IMR-90 (cell line): ENCODE data around the gene ADAMTS19. TPM values are rescaled to one million over a fixed set of nuclear protein-coding genes. Genes with fewer than 3 reads are reported as not detected.

Experiments
- ATAC-seq: fragments of 200-7000 bp; cut with Tn5 transposase; 2 replicates; pipeline ENCODE4 v1.9.1; 2020; ENCODE audit warnings: low read depth, mild to moderate bottlenecking, moderate library complexity
- BruUV-seq: library from RNA; stranded (reverse); fragments of 400-500 nt; replicated peaks from 2 replicates; lab custom pipeline; 2021; lab: Mats Ljungman, UMichigan
- CTCF ChIA-PET: fragments of 300-600 bp; formaldehyde crosslinking; extraction: SDS; loops from one replicate; lab custom pipeline; 2021; ENCODE audit warnings: antibody characterized with exemption; lab: Yijun Ruan, JAX
- POLR2A ChIA-PET: fragments of 300-600 bp; sonication (Branson Sonifier 250); formaldehyde crosslinking; loops from one replicate; lab custom pipeline; 2022; ENCODE audit warnings: antibody characterized with exemption; ENCODE audit not compliant: unreplicated experiment; lab: Charles Lee
- DNase-seq: peaks from one replicate; pipeline ENCODE4 v3.0.0; 2013
- H2AFZ ChIP-seq: replicated peaks from 2 replicates; pipeline ENCODE3; 2013; ENCODE audit warnings: low read length, mild to moderate bottlenecking; ENCODE audit not compliant: poor library complexity
- H2AK5ac ChIP-seq: 2 replicates; pipeline ENCODE4 v1.6.1; 2013; ENCODE audit warnings: low read depth, low read length, inconsistent platforms
- H2AK9ac ChIP-seq: replicated peaks from 2 replicates; pipeline ENCODE3; 2013; ENCODE audit warnings: mild to moderate bottlenecking, low read depth, low read length, moderate library complexity; ENCODE audit not compliant: poor library complexity
- H2BK120ac ChIP-seq: 2 replicates; pipeline ENCODE4 v1.6.1; 2013; ENCODE audit warnings: low read depth, low read length, inconsistent platforms
- H2BK15ac ChIP-seq: 3 replicates; pipeline ENCODE4 v1.6.1; 2013; ENCODE audit warnings: low read depth, low read length, inconsistent platforms
- H2BK20ac ChIP-seq: 2 replicates; pipeline ENCODE4 v1.6.1; 2013; ENCODE audit warnings: low read depth, mild to moderate bottlenecking, inconsistent platforms, low read length, moderate library complexity
- H2BK5ac ChIP-seq: 2 replicates; pipeline ENCODE4 v1.6.1; 2013; ENCODE audit warnings: mild to moderate bottlenecking, low read depth, low read length, inconsistent platforms; ENCODE audit not compliant: poor library complexity, severe bottlenecking
- H3K14ac ChIP-seq: replicated peaks from 2 replicates; pipeline ENCODE4 v1.6.1; 2013; ENCODE audit warnings: low read depth, low read length, inconsistent platforms
- H3K18ac ChIP-seq: 2 replicates; pipeline ENCODE4 v1.6.1; 2013; ENCODE audit warnings: low read depth, low read length, control low read depth
- H3K23ac ChIP-seq: 2 replicates; pipeline ENCODE4 v1.6.1; 2013; ENCODE audit warnings: low read depth, low read length, inconsistent platforms
- H3K27ac ChIP-seq: 2 replicates; pipeline ENCODE4 v1.5.1; 2013; ENCODE audit warnings: mild to moderate bottlenecking, control low read depth, low read length; ENCODE audit not compliant: insufficient read depth
- H3K27me3 ChIP-seq: 2 replicates; pipeline ENCODE4 v1.6.1; 2013; ENCODE audit warnings: low read length; ENCODE audit not compliant: control insufficient read depth, insufficient read depth
- H3K36me3 ChIP-seq: 2 replicates; pipeline ENCODE4 v1.6.1; 2013; ENCODE audit warnings: low read length, mixed read lengths; ENCODE audit not compliant: control insufficient read depth, insufficient read depth
- H3K4ac ChIP-seq: 2 replicates; pipeline ENCODE4 v1.6.1; 2013; ENCODE audit warnings: low read depth, low read length, inconsistent platforms
- H3K4me1 ChIP-seq: 2 replicates; pipeline ENCODE4 v1.6.1; 2013; ENCODE audit warnings: low read length, mixed read lengths; ENCODE audit not compliant: control insufficient read depth, insufficient read depth
- H3K4me2 ChIP-seq: 2 replicates; pipeline ENCODE4 v1.6.1; 2013; ENCODE audit warnings: low read depth, mild to moderate bottlenecking, control low read depth, low read length, moderate library complexity
- H3K4me3 ChIP-seq: 2 replicates; pipeline ENCODE4 v1.5.1; 2013; ENCODE audit warnings: low read depth, mild to moderate bottlenecking, control low read depth, low read length, moderate library complexity; ENCODE audit not compliant: insufficient read depth
- H3K56ac ChIP-seq: 2 replicates; pipeline ENCODE4 v1.6.1; 2013; ENCODE audit warnings: low read length, inconsistent platforms; ENCODE audit not compliant: insufficient read depth; ENCODE audit errors: extremely low read depth
- H3K79me1 ChIP-seq, 2 experiments: 2 replicates each; pipeline ENCODE4 v1.6.1; 2013; ENCODE audit warnings: low read length in 2 of 2, inconsistent platforms in 1 of 2, low read depth in 1 of 2
- H3K9ac ChIP-seq: 2 replicates; pipeline ENCODE4 v1.6.1; 2013; ENCODE audit warnings: low read depth, low read length, control low read depth
- H3K9me1 ChIP-seq: 2 replicates; pipeline ENCODE4 v1.6.1; 2013; ENCODE audit warnings: low read length, inconsistent platforms; ENCODE audit not compliant: insufficient read depth
- H3K9me3 ChIP-seq: 2 replicates; pipeline ENCODE4 v1.6.1; 2013; ENCODE audit warnings: low read length; ENCODE audit not compliant: control insufficient read depth, insufficient read depth
- H4K20me1 ChIP-seq: 2 replicates; pipeline ENCODE4 v1.6.1; 2013; ENCODE audit warnings: low read length, inconsistent platforms; ENCODE audit not compliant: insufficient read depth
- H4K5ac ChIP-seq: 2 replicates; pipeline ENCODE4 v1.6.1; 2013; ENCODE audit warnings: mild to moderate bottlenecking, low read depth, low read length, control low read depth
- H4K8ac ChIP-seq, 2 experiments: 2 replicates each; pipeline ENCODE4 v1.6.1; 2013; ENCODE audit warnings: low read depth in 2 of 2, low read length in 2 of 2, control low read depth in 1 of 2, inconsistent platforms in 1 of 2
- H4K91ac ChIP-seq: 2 replicates; pipeline ENCODE4 v1.6.1; 2013; ENCODE audit warnings: low read depth, low read length, inconsistent platforms; ENCODE audit not compliant: insufficient read depth
- BHLHE40 ChIP-seq: fragments of 150-350 bp; IDR thresholded peaks from 2 replicates; pipeline ENCODE4 v1.6.1; 2016; ENCODE audit warnings: mild to moderate bottlenecking, low read depth, low read length
- CEBPB ChIP-seq: IDR thresholded peaks from 2 replicates; pipeline ENCODE4 v1.6.1; 2012; ENCODE audit warnings: low read depth, low read length, improper control_type of control experiment
- CHD1 ChIP-seq: IDR thresholded peaks from 2 replicates; pipeline ENCODE4 v1.6.1; 2012; ENCODE audit warnings: low read depth, low read length, improper control_type of control experiment
- CTCF ChIP-seq: conservative IDR thresholded peaks from 2 replicates; pipeline ENCODE4 v1.5.1; 2012; ENCODE audit warnings: mild to moderate bottlenecking, low read depth, low read length, improper control_type of control experiment
- FOS ChIP-seq: fragments of 150-350 bp; IDR thresholded peaks from 2 replicates; pipeline ENCODE4 v1.6.1; 2016; ENCODE audit warnings: low read depth, low read length
- MXI1 ChIP-seq: IDR thresholded peaks from 2 replicates; pipeline ENCODE4 v1.6.1; 2012; ENCODE audit warnings: low read depth, mild to moderate bottlenecking, low read length, moderate library complexity, borderline replicate concordance
- POLR2A ChIP-seq: IDR thresholded peaks from 2 replicates; pipeline ENCODE4 v1.6.1; 2012; ENCODE audit warnings: mild to moderate bottlenecking, low read depth, low read length
- RAD21 ChIP-seq: IDR thresholded peaks from 2 replicates; pipeline ENCODE4 v1.6.1; 2012; ENCODE audit warnings: low read length, improper control_type of control experiment
- RCOR1 ChIP-seq: IDR thresholded peaks from 2 replicates; pipeline ENCODE4 v1.6.1; 2012; ENCODE audit warnings: mild to moderate bottlenecking, low read length, improper control_type of control experiment; ENCODE audit not compliant: insufficient replicate concordance
- RFX5 ChIP-seq: IDR thresholded peaks from 2 replicates; pipeline ENCODE4 v1.8.0; 2012; ENCODE audit warnings: low read depth, mild to moderate bottlenecking, low read length, moderate library complexity
- SMC3 ChIP-seq: fragments of 150-350 bp; IDR thresholded peaks from 2 replicates; pipeline ENCODE4 v1.6.1; 2016; ENCODE audit warnings: low read depth, mild to moderate bottlenecking, antibody characterized with exemption, low read length, moderate library complexity
- WGBS, 2 experiments: methylation state at CpG; one replicate each; pipeline versions ENCODE4 v1.1.5 to v1.1.7; 2013; ENCODE audit warnings: missing lambda C conversion rate in 2 of 2; ENCODE audit not compliant: insufficient read length in 1 of 2; ENCODE audit errors: extremely low coverage in 2 of 2; 5-methylcytosine and 5-hydroxymethylcytosine counted together
- dilution Hi-C: fragments of 300-500 bp; cut with HindIII; formaldehyde crosslinking; loops from one replicate; pipeline ENCODE4 v1.14.3; 2018; ENCODE audit warnings: low sequenced_read_pairs; ENCODE audit not compliant: unreplicated experiment
- in situ Hi-C: fragments of 300-500 bp; cut with MboI; formaldehyde crosslinking; loops from 3 replicates; pipeline ENCODE4 v1.14.3; 2019; ENCODE audit warnings: low sequenced_read_pairs, inconsistent platforms, mixed read lengths
- intact Hi-C: fragments of 100-400 bp; cut with micrococcal nuclease; formaldehyde crosslinking; loops from 2 replicates; pipeline ENCODE4 v1.10.0; 2022
- polyA plus RNA-seq, 3 experiments: library from polyadenylated mRNA; depleted of rRNA; stranded (reverse); fragments of >200 nt; gene quantifications; 2 replicates each; pipeline ENCODE4 v1.2.3, GENCODE V29; 2012; ENCODE audit warnings: low replicate concordance in 1 of 3
- total RNA-seq: library from RNA; depleted of rRNA; stranded (reverse); fragments of >200 nt; gene quantifications from 2 replicates; pipeline ENCODE4 v1.2.3, GENCODE V29; 2012

Gene ADAMTS19
- total and polyA plus RNA-seq, 2 of the 4 experiments (the other 2 are of a cell fraction), result under 0.01 to 0.17 TPM

DNA sequence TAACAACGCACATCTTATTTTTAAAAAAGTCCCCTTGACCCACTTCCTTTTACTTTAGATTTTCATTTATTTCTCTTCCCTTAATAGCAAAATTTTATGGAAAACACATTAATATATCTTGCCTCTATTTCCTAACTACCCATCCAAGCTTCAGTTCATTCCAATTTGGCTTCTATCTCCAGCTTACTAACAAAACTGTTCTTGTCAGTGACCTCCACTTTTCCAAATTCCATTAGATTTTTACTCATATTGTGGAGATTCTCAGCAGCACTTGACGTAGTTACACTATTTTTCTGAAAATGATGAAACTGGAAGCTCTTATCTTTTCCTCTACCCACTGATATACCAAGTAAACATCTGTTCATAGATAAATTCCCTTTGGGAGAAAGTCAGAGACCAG is 46.5 kb upstream of the ADAMTS19 start:
- peaks cover 2% of the 10 kb centered on the region; the same call in 1 of the 2 replicates for H3K4me1 ChIP-seq
- H3K27me3 ChIP-seq, result no peaks in the 10 kb centered on the region
- no peak overlapping the region for H2AK5ac ChIP-seq
- H3K9me1 ChIP-seq, result no peaks in the 10 kb centered on the region
- ATAC-seq (no peak), DNase-seq (no peak)
- no peak overlapping the region for H3K18ac ChIP-seq
- no peak overlapping the region for H3K14ac ChIP-seq
- no peak overlapping the region for H2AFZ ChIP-seq
- no peak overlapping the region for H4K8ac ChIP-seq
- WGBS, 2 experiments, result 100% methylated on average over 1 of the region's 2 CpGs; no CpG with 5 or more reads in 1 of the 2 experiments
- dilution Hi-C loops (no loop called here), in situ Hi-C loops (no loop called here), intact Hi-C loops (no loop called here)
- H3K4ac ChIP-seq, result no peak overlapping the region
- H2BK5ac ChIP-seq, result no peak overlapping the region
- no peak overlapping the region for H3K9ac ChIP-seq
- no peak overlapping the region for H3K27ac ChIP-seq
- H3K36me3 ChIP-seq, result no peaks in the 10 kb centered on the region
- no peak overlapping the region for H3K4me2 ChIP-seq
- H3K4me3 ChIP-seq, result no peak overlapping the region
- H3K56ac ChIP-seq, result no peak overlapping the region
- H3K9me3 ChIP-seq, result no peaks in the 10 kb centered on the region
- H2AK9ac ChIP-seq, result no peak overlapping the region
- no peaks in the 10 kb centered on the region for H3K79me1 ChIP-seq
- H2BK120ac ChIP-seq, result no peak overlapping the region
- H4K5ac ChIP-seq, result no peak overlapping the region
- no peak overlapping the region for H2BK15ac ChIP-seq
- no peak for TF ChIP-seq RAD21
- no peak for TF ChIP-seq SMC3
- no peak for TF ChIP-seq CEBPB
- no peak for TF ChIP-seq CHD1
- no peak for TF ChIP-seq RFX5
- TF ChIP-seq RCOR1, result no peak
- no peak for TF ChIP-seq MXI1
- TF ChIP-seq BHLHE40, result no peak
- TF ChIP-seq POLR2A, result no peak
- no peak for TF ChIP-seq CTCF
- TF ChIP-seq FOS, result no peak
- H4K91ac ChIP-seq, result no peak overlapping the region
- ChIA-PET CTCF (no interaction called here), POLR2A (no interaction called here)
- H4K20me1 ChIP-seq, result no peaks in the 10 kb centered on the region
- H3K23ac ChIP-seq, result no peak overlapping the region
- H2BK20ac ChIP-seq, result no peak overlapping the region
- BruUV-seq, result no TSS peak
